ENCODE measurements around the gene OR51G2. TPM values are rescaled to one million over a fixed set of nuclear protein-coding genes. Genes with fewer than 3 reads are reported as not detected.

OR51G2 gene
- total RNA-seq, 1 experiment from 2014 or later = not detected

DNA sequence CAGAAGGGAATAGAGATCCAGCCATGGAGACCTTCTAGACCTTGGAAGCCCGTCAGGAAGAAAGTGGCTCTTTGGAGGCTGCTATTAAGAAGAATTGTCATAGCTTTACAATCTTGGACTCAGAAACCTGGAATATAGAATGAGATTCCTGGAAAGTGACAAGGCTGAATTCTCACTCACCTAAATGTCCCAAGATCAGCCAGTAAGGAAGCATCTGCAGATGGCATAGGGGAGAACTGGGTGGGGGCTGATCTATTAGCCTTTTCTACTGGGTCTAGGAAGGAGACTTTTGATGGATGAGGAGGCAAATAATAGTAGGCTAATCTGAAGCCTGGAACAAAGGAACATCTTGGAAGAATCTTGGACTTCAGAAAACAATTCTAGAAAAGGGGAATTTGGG is 5.1 kb upstream of the OR51G2 start, which contains the start of gene OR51G1:
OR51G1 (minus strand) TSS at position 101 of the 400 bp plus-strand sequence; CDS start at position 101, 0 bp downstream.
- Histone ChIP-seq H3K4me1 (ENCODE audit: insufficient read depth, low read length) (no peaks in the 10 kb centered on the region), H2BK5ac (ENCODE audit: insufficient read length, low read length) (no peak within 1 kb of the TSS), H3K56ac (ENCODE audit: insufficient read length, low read depth, low read length) (no peak within 1 kb of the TSS), H4K5ac (ENCODE audit: insufficient read length, low read depth, low read length) (no peak within 1 kb of the TSS), H4K91ac (ENCODE audit: insufficient read length, low read depth, low read length) (no peak within 1 kb of the TSS), H4K8ac (replicated peaks; ENCODE audit: insufficient read length, low read depth, low read length) (no peak within 1 kb of the TSS), H3K9me3 (ENCODE audit: control insufficient read depth, low read depth, low read length) (no peaks in the 10 kb centered on the region), H2BK12ac (ENCODE audit: insufficient read length, low read depth, low read length) (no peak within 1 kb of the TSS), H3K9ac (ENCODE audit: extremely low read depth, insufficient read length, low read length) (no peak within 1 kb of the TSS), H3K4me2 (ENCODE audit: insufficient read depth, insufficient read length, low read length) (no peak within 1 kb of the TSS), H3K79me2 (ENCODE audit: insufficient read depth, low read length) (no peaks in the 10 kb centered on the region), H3K4ac (ENCODE audit: low read depth, low read length) (no peak within 1 kb of the TSS), H2BK120ac (ENCODE audit: low read depth, low read length, poor library complexity, severe bottlenecking) (no peak within 1 kb of the TSS), H3K14ac (ENCODE audit: insufficient read depth, low read length) (no peak within 1 kb of the TSS), H3K79me1 (ENCODE audit: insufficient read depth, low read depth, low read length, poor library complexity, severe bottlenecking) (no peaks in the 10 kb centered on the region), H3K27me3 (ENCODE audit: insufficient read depth, low read length) (no peaks in the 10 kb centered on the region), H3K27ac (ENCODE audit: insufficient read length, low read depth, low read length) (no peak within 1 kb of the TSS), H3T11ph (ENCODE audit: low read length) (no peak within 1 kb of the TSS), H2BK15ac (ENCODE audit: low read depth, low read length) (no peak within 1 kb of the TSS), H3K23ac (ENCODE audit: insufficient read length, low read depth, low read length) (no peak within 1 kb of the TSS), H3K18ac (ENCODE audit: insufficient read length, low read depth, low read length) (no peak within 1 kb of the TSS), H4K20me1 (ENCODE audit: control insufficient read depth, insufficient read depth, insufficient read length) (no peaks in the 10 kb centered on the region), H2AFZ (ENCODE audit: low read length) (no peak within 1 kb of the TSS), H2AK5ac (ENCODE audit: insufficient read length, low read length) (no peak within 1 kb of the TSS), H2BK20ac (ENCODE audit: low read depth, low read length, poor library complexity, severe bottlenecking) (no peak within 1 kb of the TSS), H3K23me2 (ENCODE audit: insufficient read length, low read depth, low read length, poor library complexity, severe bottlenecking) (no peaks in the 10 kb centered on the region)
- Mint-ChIP-seq H3K27ac (no peak within 1 kb of the TSS; a peak in 1 of 7 replicates), H3K36me3 (ENCODE audit: insufficient read depth in 1 of 3, low read depth in 3 of 3) (no peaks in the 10 kb centered on the region), H3K27me3 (ENCODE audit: low read depth) (no peaks in the 10 kb centered on the region; the same call in 1 of the 2 replicates), H3K4me1 (no peaks in the 10 kb centered on the region), H3K9me3 (no peaks in the 10 kb centered on the region), H3K4me3 (no peak within 1 kb of the TSS)
- TF ChIP-seq CTCF (conservative IDR thresholded peaks at IDR 0.05) = no peak
- no peak for DNase-seq
- no CpG with 5 or more reads among the region's 1 CpG for WGBS (ENCODE audit: extremely low coverage, insufficient read length, low lambda C conversion rate)

Measured in H9 (cell line).